ENCODE results near the gene LMNB1.

The LMNB1 gene

DNA sequence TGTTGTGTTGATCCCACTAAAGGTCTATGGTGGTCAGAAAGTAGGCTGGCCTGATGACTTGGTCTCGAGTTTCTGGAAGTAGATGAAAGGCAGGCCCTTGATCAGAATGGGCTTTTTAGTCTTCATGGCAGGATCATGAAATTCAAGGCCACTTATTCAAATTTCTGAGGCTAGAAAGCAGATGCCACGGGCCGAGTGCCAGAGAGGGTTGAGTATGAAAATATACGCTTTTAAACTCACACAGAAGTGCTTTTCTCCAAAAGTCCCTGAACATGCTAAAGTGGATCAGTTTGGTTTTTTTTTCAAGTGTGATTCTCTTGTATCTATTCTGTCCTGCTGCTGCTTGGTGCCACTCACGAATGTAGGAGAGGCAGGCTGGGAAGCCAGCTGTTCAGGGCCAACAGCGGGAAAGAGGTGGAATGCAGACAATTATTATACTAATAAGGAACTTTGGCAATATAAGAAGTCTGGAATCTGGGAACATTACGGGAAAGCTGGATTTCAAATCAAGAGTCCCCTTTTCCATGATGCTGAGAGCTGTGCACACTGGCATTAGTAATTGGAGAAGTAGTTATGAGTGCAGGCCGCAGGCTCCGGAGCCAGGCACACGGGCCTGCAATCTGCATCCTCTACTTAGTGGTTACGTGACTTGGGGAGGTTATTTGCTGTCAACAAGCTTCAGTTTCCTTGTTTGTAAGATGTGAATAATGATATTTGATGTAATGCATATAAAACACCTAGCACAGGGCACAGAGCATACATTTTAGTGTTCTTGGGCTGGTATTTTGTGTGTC lies 95.8 kb downstream of the LMNB1 start:
- 93 to 97% methylated on average over 6 of the region's 11 CpGs for WGBS, 2 experiments (ENCODE audit: insufficient coverage in 2 of 2)
- Histone ChIP-seq H3K36me3 (ENCODE audit: control insufficient read depth, insufficient read depth, low read length) (peaks cover 23% of the 10 kb centered on the region), H3K9me3 (ENCODE audit: control insufficient read depth, low read length) (no peaks in the 10 kb centered on the region), H3K4me3 (ENCODE audit: extremely low read depth, insufficient read depth, low read length, poor library complexity, severe bottlenecking) (no peak overlapping the region), H3K4me1 (ENCODE audit: control insufficient read depth, insufficient read depth, low read length, poor library complexity, severe bottlenecking) (peaks cover 12% of the 10 kb centered on the region), H3K27ac (ENCODE audit: low read depth, low read length, severe bottlenecking) (no peak overlapping the region)

DNA sequence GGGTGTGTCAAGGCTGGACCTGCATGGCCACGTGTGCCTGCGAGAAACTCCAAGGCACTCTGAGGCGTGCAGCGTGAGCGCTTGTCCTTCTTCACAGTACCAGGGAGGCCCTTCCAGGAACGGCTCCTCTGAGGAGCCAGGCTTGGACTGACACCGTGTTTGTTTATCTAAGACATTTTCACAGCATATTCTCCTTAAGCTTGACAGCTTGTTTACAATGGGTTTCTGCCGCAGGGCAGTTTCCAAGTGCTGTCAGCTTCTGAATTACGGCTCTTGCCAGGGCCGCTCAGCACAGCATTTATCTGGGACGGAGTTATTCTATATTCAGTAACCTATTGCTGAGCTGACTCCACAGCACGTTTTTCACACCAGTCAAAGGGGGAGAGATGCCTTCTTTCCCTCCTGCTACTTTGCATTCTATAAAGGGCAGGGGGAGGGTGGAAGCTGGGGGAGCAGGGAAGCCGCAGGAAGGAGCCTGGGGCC lies 98.4 kb downstream of the LMNB1 start:
- 59 to 76% methylated on average over 8 to 10 of the region's 13 CpGs for WGBS, 2 experiments (ENCODE audit: insufficient coverage in 2 of 2)
- no peak overlapping the region for H3K4me3 ChIP-seq (ENCODE audit: extremely low read depth, insufficient read depth, low read length, poor library complexity, severe bottlenecking)
- H3K4me1 ChIP-seq (ENCODE audit: control insufficient read depth, insufficient read depth, low read length, poor library complexity, severe bottlenecking): peaks cover 12% of the 10 kb centered on the region
- no peaks in the 10 kb centered on the region for H3K9me3 ChIP-seq (ENCODE audit: control insufficient read depth, low read length)
- H3K36me3 ChIP-seq (ENCODE audit: control insufficient read depth, insufficient read depth, low read length): peaks cover 19% of the 10 kb centered on the region
- peak overlapping the region; percentile 72 for H3K27ac ChIP-seq (ENCODE audit: low read depth, low read length, severe bottlenecking)

DNA sequence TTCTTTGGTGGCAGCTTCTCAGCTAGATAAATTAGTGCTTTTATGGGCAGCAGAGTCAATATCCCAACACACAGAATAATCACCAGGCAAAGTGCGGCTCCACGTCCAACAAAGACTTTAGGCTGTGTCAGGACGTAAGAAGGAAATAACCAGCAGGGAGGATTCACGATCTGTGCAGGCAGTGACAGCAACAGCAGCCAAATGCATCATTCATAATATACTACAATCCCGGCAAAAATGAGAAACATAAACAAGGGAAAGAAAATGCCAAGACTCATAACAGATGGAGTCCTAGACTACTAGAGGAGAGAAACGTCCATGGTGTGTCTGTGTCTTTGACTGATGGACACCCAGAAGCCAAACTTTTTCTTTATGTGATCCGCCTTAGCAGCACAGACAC lies 100.7 kb downstream of the LMNB1 start:
- Histone ChIP-seq H3K36me3 (ENCODE audit: control insufficient read depth, insufficient read depth, low read length) (peaks cover 15% of the 10 kb centered on the region), H3K4me3 (ENCODE audit: extremely low read depth, insufficient read depth, low read length, poor library complexity, severe bottlenecking) (no peak overlapping the region), H3K27ac (ENCODE audit: low read depth, low read length, severe bottlenecking) (no peak overlapping the region), H3K4me1 (ENCODE audit: control insufficient read depth, insufficient read depth, low read length, poor library complexity, severe bottlenecking) (peaks cover 12% of the 10 kb centered on the region), H3K9me3 (ENCODE audit: control insufficient read depth, low read length) (no peaks in the 10 kb centered on the region)
- 80 to 100% methylated on average over 1 to 3 of the region's 7 CpGs for WGBS, 2 experiments (ENCODE audit: insufficient coverage in 2 of 2)

DNA sequence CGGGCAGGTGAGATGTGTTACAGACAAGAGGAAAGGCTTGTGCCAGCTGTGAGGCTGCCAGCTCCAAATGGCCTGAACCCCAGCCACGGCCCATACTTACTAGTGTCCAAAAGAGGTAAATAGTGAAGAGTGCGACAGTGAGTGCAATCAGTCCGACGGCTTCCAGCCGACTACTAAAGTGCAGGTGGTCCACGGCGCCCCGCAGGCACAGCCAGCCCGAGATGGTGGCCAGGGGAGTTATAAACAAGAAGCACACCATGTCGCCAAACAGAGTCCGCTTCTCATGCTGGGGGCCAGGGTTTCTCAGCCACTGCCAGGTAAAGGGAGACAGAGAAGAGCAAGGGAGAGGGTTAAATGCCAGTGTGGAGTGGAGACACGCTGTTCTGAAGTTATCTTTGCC lies 101.1 kb downstream of the LMNB1 start:
- Histone ChIP-seq H3K27ac (ENCODE audit: low read depth, low read length, severe bottlenecking) (no peak overlapping the region), H3K4me1 (ENCODE audit: control insufficient read depth, insufficient read depth, low read length, poor library complexity, severe bottlenecking) (peaks cover 12% of the 10 kb centered on the region), H3K4me3 (ENCODE audit: extremely low read depth, insufficient read depth, low read length, poor library complexity, severe bottlenecking) (no peak overlapping the region), H3K36me3 (ENCODE audit: control insufficient read depth, insufficient read depth, low read length) (peaks cover 11% of the 10 kb centered on the region), H3K9me3 (ENCODE audit: control insufficient read depth, low read length) (no peaks in the 10 kb centered on the region)
- 95 to 100% methylated on average over 11 to 13 of the region's 13 CpGs for WGBS, 2 experiments (ENCODE audit: insufficient coverage in 2 of 2)

DNA sequence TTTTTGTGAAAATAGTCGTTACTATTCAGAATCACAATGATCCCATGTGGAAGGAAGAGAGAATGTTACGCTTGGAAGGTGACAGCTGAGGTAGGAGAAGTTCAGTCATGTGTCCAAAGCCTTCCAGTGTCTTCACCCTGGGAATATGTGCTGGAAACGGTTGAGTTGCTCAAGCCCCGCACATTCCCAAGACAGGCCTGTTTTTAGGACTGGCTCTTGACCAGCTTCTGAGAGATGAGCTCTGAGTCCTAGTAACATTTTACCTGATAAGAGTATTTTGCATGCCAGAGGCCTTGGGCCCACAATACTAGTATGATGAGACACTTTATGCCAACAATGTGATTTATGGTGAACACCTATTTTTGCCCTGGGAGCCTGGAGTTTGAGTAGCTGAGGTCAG lies 101.7 kb downstream of the LMNB1 start:
- H3K36me3 ChIP-seq (ENCODE audit: control insufficient read depth, insufficient read depth, low read length): peaks cover 6% of the 10 kb centered on the region
- no peak overlapping the region for H3K4me3 ChIP-seq (ENCODE audit: extremely low read depth, insufficient read depth, low read length, poor library complexity, severe bottlenecking)
- H3K4me1 ChIP-seq (ENCODE audit: control insufficient read depth, insufficient read depth, low read length, poor library complexity, severe bottlenecking): peaks cover 12% of the 10 kb centered on the region
- WGBS, 2 experiments (ENCODE audit: insufficient coverage in 2 of 2): 100% methylated on average over 1 to 2 of the region's 4 CpGs
- H3K27ac ChIP-seq (ENCODE audit: low read depth, low read length, severe bottlenecking): no peak overlapping the region
- H3K9me3 ChIP-seq (ENCODE audit: control insufficient read depth, low read length): no peaks in the 10 kb centered on the region

GRCh38 chr5:126881821-126882600 lies 105.1 kb downstream of the LMNB1 start:
- Histone ChIP-seq H3K4me1 (ENCODE audit: control insufficient read depth, insufficient read depth, low read length, poor library complexity, severe bottlenecking) (no peaks in the 10 kb centered on the region), H3K4me3 (ENCODE audit: extremely low read depth, insufficient read depth, low read length, poor library complexity, severe bottlenecking) (no peak overlapping the region), H3K9me3 (ENCODE audit: control insufficient read depth, low read length) (no peaks in the 10 kb centered on the region), H3K27ac (ENCODE audit: low read depth, low read length, severe bottlenecking) (no peak overlapping the region), H3K36me3 (ENCODE audit: control insufficient read depth, insufficient read depth, low read length) (no peaks in the 10 kb centered on the region)
- WGBS, 2 experiments (ENCODE audit: insufficient coverage in 2 of 2): 88 to 95% methylated on average over 3 to 4 of the region's 5 CpGs

- no CpG with 5 or more reads among the region's 2 CpGs for WGBS, 2 experiments (ENCODE audit: insufficient coverage in 2 of 2)
- Histone ChIP-seq H3K9me3 (ENCODE audit: control insufficient read depth, low read length) (no peaks in the 10 kb centered on the region), H3K4me1 (ENCODE audit: control insufficient read depth, insufficient read depth, low read length, poor library complexity, severe bottlenecking) (no peaks in the 10 kb centered on the region), H3K36me3 (ENCODE audit: control insufficient read depth, insufficient read depth, low read length) (no peaks in the 10 kb centered on the region), H3K4me3 (ENCODE audit: extremely low read depth, insufficient read depth, low read length, poor library complexity, severe bottlenecking) (no peak overlapping the region), H3K27ac (ENCODE audit: low read depth, low read length, severe bottlenecking) (peak overlapping the region; percentile 50)
These were observed 106.8 kb downstream of the LMNB1 start for GRCh38 chr5:126883564-126884245.

DNA sequence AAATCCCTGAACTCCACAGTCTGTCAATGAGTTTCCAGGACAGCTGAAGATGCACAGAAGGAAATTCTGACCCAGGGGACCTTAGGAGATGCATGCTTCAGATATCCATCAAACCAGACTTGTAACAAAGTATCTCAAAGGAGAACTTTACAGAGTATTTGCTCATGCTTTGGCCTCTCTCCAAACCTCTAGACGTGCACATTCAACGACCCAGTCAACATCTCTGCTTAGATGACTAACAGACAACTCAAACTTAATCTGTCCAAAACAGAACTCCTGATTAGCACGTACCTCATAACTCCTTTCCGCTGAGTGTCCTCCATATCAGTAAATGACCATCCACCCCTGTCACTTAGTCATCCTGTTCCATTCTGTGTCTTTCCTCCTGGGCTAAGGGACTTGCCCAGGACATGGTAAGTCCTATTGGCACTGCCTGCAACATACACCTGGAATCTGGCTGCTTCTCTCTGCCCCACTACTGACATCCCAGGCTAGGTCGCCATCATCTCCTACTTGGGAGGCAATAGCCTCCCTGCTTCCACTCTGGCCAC lies 107.4 kb downstream of the LMNB1 start:
- 93 to 95% methylated on average over 3 to 5 of the region's 5 CpGs for WGBS, 2 experiments (ENCODE audit: insufficient coverage in 2 of 2)
- Histone ChIP-seq H3K27ac (ENCODE audit: low read depth, low read length, severe bottlenecking) (peak overlapping the region; percentile 50), H3K4me1 (ENCODE audit: control insufficient read depth, insufficient read depth, low read length, poor library complexity, severe bottlenecking) (no peaks in the 10 kb centered on the region), H3K4me3 (ENCODE audit: extremely low read depth, insufficient read depth, low read length, poor library complexity, severe bottlenecking) (no peak overlapping the region), H3K36me3 (ENCODE audit: control insufficient read depth, insufficient read depth, low read length) (no peaks in the 10 kb centered on the region), H3K9me3 (ENCODE audit: control insufficient read depth, low read length) (no peaks in the 10 kb centered on the region)

Data from mesodermal cell (in vitro differentiated cells).